ENCODE results near the gene IL1F10.
"Not testable (repeated sequence)": the region's sequence is repeated elsewhere in the genome, so short reads cannot be mapped to it uniquely, and the experiment has no call there.

IL1F10 gene

GRCh38 chr2:113085542-113085941 is 17.8 kb downstream of the IL1F10 start:
- no peak overlapping the region for H3K4me3 ChIP-seq (ENCODE audit: low read depth, low read length)
- DNase-seq (ENCODE audit: low read depth) = no peak
- TF ChIP-seq CTCF (conservative IDR thresholded peaks at IDR 0.05; ENCODE audit: low read depth, low read length) = no peak

- no peak overlapping the region for H3K4me3 ChIP-seq (ENCODE audit: low read depth, low read length)
- TF ChIP-seq CTCF (conservative IDR thresholded peaks at IDR 0.05; ENCODE audit: low read depth, low read length) = no peak
- no peak for DNase-seq (ENCODE audit: low read depth)
Measured at GRCh38 chr2:113088213-113088992, 20.6 kb downstream of the IL1F10 start.

DNA sequence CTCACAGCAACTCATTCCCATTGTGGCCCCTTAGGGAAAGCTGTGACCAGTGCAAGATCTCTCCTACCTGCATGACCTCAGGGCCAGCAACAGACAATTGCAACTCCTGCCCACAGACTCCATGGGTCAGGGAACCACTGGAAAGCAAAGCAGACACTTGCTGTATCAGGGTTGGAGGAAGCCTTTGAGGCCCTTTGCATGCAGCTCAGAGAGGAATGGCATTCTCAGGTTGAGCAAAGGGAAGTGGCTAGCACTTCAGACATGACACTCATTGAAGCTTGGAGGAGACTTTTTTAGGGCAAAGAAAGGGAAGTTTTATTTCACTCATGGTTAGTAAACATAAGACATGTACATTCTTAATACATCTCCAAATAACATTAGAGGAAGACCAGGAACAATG is 22.1 kb downstream of the IL1F10 start:
- H3K4me3 ChIP-seq (ENCODE audit: low read depth, low read length) = no peak overlapping the region
- DNase-seq (ENCODE audit: low read depth) = no peak
- no peak for TF ChIP-seq CTCF (conservative IDR thresholded peaks at IDR 0.05; ENCODE audit: low read depth, low read length)

GRCh38 chr2:113091231-113091896 is 23.6 kb downstream of the IL1F10 start:
- H3K4me3 ChIP-seq (ENCODE audit: low read depth, low read length) = no peak overlapping the region
- no peak for DNase-seq (ENCODE audit: low read depth)
- TF ChIP-seq CTCF (conservative IDR thresholded peaks at IDR 0.05; ENCODE audit: low read depth, low read length) = no peak

- no peak overlapping the region for H3K4me3 ChIP-seq (ENCODE audit: low read depth, low read length)
- no peak for DNase-seq (ENCODE audit: low read depth)
- no peak for TF ChIP-seq CTCF (conservative IDR thresholded peaks at IDR 0.05; ENCODE audit: low read depth, low read length)
Measured at GRCh38 chr2:113092864-113093612, 25.3 kb downstream of the IL1F10 start.

DNA sequence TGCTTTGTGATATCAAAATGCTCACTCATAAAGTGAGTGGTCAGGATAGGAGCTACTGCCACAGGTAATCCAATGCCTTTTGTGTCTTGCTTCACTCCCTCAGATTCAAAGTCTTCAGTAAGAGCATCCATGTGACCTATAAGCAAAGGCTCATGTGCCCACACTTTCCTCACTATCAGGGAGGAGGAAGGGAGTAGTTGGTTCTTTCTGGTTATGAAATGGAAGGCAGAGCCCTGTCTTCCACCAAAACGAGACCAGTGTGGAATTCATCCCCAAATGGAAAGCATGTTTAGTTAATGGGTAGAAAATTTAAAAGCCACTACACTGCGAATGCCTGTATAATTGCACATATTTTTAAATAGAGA is 25.8 kb downstream of the IL1F10 start:
- no peak overlapping the region for H3K4me3 ChIP-seq (ENCODE audit: low read depth, low read length)
- TF ChIP-seq CTCF (conservative IDR thresholded peaks at IDR 0.05; ENCODE audit: low read depth, low read length) = no peak
- no peak for DNase-seq (ENCODE audit: low read depth)

GRCh38 chr2:113096306-113096705 is 28.5 kb downstream of the IL1F10 start:
- not testable (repeated sequence) for DNase-seq (ENCODE audit: low read depth); H3K4me3 ChIP-seq (ENCODE audit: low read depth, low read length)

GRCh38 chr2:113096842-113097618 is 29.3 kb downstream of the IL1F10 start:
- H3K4me3 ChIP-seq (ENCODE audit: low read depth, low read length); DNase-seq (ENCODE audit: low read depth): not testable (repeated sequence)
